Activated T-cell treated with anti-CD3 and anti-CD28 coated beads, Interleukin-2, amount 50 U/mL, for 72 hours (primary cell): ENCODE measurements around the gene GIPC3. TPM values are rescaled to one million over a fixed set of nuclear protein-coding genes. Genes with fewer than 3 reads are reported as not detected.

ENCODE experiments used
- ATAC-seq, 2 donors: fragments of 150-1000 bp; cut with Tn5 transposase; replicated peaks in 1 of 2; 2 replicates each; pipeline ENCODE4 v1.10.0; 2021; ENCODE audit warnings: moderate library complexity in 2 of 2, mild to moderate bottlenecking in 1 of 2
- DNase-seq, 2 donors: peaks; one replicate each; pipeline ENCODE4 v3.0.0; 2021 to 2022; ENCODE audit warnings: mixed read lengths in 1 of 2
- H3K27ac Mint-ChIP-seq: one replicate; pipeline ENCODE4 v1.8.0; 2022; ENCODE audit warnings: mild to moderate bottlenecking, moderate library complexity, mixed read lengths
- H3K27me3 Mint-ChIP-seq: one replicate; pipeline ENCODE4 v1.8.0; 2022; ENCODE audit warnings: low read depth, mixed read lengths
- H3K36me3 Mint-ChIP-seq, 2 donors: one replicate each; pipeline ENCODE4 v1.8.0; 2022; ENCODE audit warnings: mixed read lengths in 2 of 2, mild to moderate bottlenecking in 1 of 2; ENCODE audit not compliant: insufficient read depth in 2 of 2
- H3K4me1 Mint-ChIP-seq: one replicate; pipeline ENCODE4 v1.8.0; 2022; ENCODE audit warnings: low read depth, mixed read lengths
- H3K4me3 Mint-ChIP-seq, 2 donors: one replicate each; pipeline ENCODE4 v1.8.0; 2022; ENCODE audit warnings: mild to moderate bottlenecking in 2 of 2, mixed read lengths in 2 of 2, moderate library complexity in 2 of 2
- H3K9me3 Mint-ChIP-seq, 2 donors: one replicate each; pipeline ENCODE4 v1.8.0; 2022; ENCODE audit warnings: mixed read lengths in 2 of 2
- total RNA-seq, 2 donors: library from RNA; stranded (reverse); gene quantifications; one replicate each; pipeline ENCODE4 v1.2.3, GENCODE V29; 2022

GIPC3 gene
- total RNA-seq, 2 donors from 2014 or later = 0.65 to 1.1 TPM

GRCh38 chr19:3606690-3607289 is 21.5 kb downstream of the GIPC3 start, which contains the start of gene TBXA2R:
TSS of gene TBXA2R (minus strand) at chr19:3606875. CDS start at chr19:3600634, 6,241 bp downstream.
- no peaks in the 10 kb centered on the region for H3K9me3 Mint-ChIP-seq

DNA sequence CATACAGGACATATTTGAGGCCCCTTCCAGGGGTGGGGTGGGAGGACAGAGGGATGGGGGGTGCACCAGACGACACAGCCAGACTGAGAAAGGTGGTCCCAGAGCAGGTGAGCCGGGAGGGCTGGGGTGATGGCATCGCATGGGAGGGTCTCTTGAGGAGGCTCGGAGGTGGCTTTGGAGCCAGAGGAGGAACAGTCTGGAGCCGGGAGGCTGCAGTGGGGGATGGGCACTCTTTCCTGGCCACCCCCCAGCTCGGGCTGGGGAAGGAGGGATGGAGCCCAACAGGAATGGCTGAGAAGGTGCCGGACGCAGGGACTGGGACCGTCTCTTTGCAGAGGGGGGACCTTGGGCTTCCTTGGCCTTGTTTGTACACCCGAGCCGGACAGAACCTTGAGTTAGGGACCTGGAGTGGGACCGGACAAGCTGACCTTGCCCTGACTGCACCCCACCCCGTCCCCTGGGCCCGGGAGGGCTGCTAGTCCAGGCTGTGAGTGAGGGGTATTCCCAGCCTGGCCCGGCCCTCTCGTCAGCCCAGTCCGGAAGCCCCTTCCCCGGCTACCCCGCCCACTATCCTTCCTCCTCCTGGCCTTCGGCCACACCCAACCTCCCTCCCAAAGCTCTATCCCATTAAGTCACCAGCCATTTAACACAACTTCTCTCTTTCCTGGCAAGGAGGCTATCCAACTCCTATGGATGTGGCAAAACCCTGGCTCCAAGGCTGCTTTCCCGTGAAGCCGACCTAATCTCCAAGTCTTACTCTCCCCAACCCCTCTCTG is 22.2 kb downstream of the GIPC3 start:
- no peak for ATAC-seq
- no peak for DNase-seq
- H3K4me3 Mint-ChIP-seq = peak overlapping the region; percentile 11 to 66

More at GRCh38 chr19:3606690-3607289, 21.5 kb downstream of the GIPC3 start, which contains the start of gene TBXA2R:
- Mint-ChIP-seq H3K4me3 (peak within 1 kb of the TSS in 1 of 2 donors; percentile 52), H3K4me1 (peaks cover 7% of the 10 kb centered on the region), H3K27me3 (peaks cover 6% of the 10 kb centered on the region), H3K27ac (no peak within 1 kb of the TSS), H3K36me3 (peaks cover 0 to 3% of the 10 kb centered on the region in 2 donors)
- DNase-seq (peak; percentile 71 to 77), ATAC-seq (peak; percentile 65)

DNA sequence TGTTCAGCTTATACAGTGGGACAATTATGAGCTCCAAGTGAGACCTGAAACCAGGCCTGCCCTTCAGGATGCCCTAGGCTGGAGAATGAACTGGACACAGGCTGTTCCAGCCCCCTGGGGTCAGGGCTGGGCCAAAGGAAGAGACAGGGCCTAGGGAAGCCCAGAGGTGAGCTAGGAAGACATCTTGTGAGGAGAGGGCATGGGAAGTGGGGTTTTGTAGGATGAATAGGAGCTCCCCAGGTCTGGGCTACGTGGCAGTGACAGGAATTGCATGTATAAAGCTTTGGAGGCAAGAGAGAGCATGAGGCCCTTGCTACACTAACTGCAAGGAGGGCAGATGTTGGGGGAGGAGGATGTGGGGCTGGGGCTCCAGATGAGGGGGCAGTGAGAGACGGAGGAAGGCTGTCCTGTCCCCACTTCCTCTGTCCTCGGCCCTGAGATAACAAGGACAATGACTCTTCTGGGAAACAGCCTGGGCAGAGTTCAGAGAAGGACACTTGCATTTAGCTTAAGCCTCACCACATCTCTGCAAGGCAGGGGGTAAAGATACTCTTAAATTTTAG is 22.9 kb downstream of the GIPC3 start:
- peaks cover 6% of the 10 kb centered on the region for H3K27me3 Mint-ChIP-seq
- peaks cover 7% of the 10 kb centered on the region for H3K4me1 Mint-ChIP-seq
- H3K36me3 Mint-ChIP-seq = peaks cover 0 to 6% of the 10 kb centered on the region in 2 donors
- H3K4me3 Mint-ChIP-seq = peak overlapping the region; percentile 11 to 66
- H3K27ac Mint-ChIP-seq = no peak overlapping the region
- H3K9me3 Mint-ChIP-seq = no peaks in the 10 kb centered on the region
- no peak for ATAC-seq
- no peak for DNase-seq

More for the DNA sequence above, 22.2 kb downstream of the GIPC3 start:
- Mint-ChIP-seq H3K4me1 (peaks cover 7% of the 10 kb centered on the region), H3K27me3 (peaks cover 6% of the 10 kb centered on the region), H3K27ac (no peak overlapping the region), H3K9me3 (no peaks in the 10 kb centered on the region), H3K36me3 (peaks cover 0 to 6% of the 10 kb centered on the region in 2 donors)

- peaks cover 7% of the 10 kb centered on the region for H3K4me1 Mint-ChIP-seq
- peaks cover 0 to 6% of the 10 kb centered on the region in 2 donors for H3K36me3 Mint-ChIP-seq
- no peaks in the 10 kb centered on the region for H3K9me3 Mint-ChIP-seq
- H3K27me3 Mint-ChIP-seq = peaks cover 6% of the 10 kb centered on the region
- H3K27ac Mint-ChIP-seq = no peak overlapping the region
- ATAC-seq (no peak), DNase-seq (no peak)
- no peak overlapping the region for H3K4me3 Mint-ChIP-seq
Observed at GRCh38 chr19:3608750-3609322, 23.6 kb downstream of the GIPC3 start.

DNA sequence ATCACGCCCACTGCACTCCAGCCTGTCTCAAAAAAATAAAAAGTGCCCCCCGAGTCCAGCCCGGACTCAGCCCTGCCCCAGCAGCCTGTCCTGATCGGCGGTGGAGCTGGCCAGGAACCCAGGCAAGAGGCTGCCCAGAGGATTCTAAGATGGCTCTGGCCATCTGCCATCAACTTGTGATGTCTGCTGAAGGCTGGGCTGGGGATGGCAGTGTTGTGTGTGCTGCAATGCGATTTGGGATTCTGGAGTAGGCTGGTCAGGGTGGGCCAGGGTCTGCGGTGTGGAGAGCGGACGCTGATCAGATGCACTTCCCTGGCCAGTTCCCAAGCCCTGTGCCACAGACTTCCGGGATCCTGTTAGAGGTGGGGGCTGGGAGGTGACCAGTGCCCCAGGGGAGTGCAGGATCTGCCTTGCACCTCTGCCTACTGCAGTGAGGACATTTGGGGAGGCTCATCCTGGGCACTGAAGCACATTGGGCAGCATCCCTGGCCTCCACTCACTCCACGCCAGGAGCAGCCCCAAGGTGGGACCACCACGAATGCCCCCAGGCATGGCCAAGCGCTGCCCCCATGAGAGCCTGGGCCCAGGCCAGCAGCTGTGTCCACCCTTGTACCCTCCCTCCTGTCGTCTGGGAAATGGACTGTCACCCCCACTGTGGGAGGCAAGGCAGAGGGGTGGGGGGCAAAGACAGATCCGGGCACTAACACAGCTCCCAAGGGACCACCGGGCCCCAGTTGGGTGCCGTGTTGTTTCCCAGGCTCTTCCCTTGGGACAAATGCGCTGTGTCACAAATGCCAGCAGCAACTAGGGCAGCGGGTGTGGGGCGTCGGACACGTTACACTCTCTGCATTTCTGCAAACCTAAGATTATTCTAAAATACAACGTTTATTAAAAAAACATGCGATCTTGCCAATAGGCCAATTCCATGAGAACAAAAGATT is 24.8 kb downstream of the GIPC3 start:
- ATAC-seq (no peak), DNase-seq (no peak)
- Mint-ChIP-seq H3K27me3 (peaks cover 6% of the 10 kb centered on the region), H3K4me3 (no peak overlapping the region), H3K27ac (no peak overlapping the region), H3K4me1 (peaks cover 7% of the 10 kb centered on the region), H3K36me3 (peaks cover 0 to 6% of the 10 kb centered on the region in 2 donors), H3K9me3 (no peaks in the 10 kb centered on the region)

DNA sequence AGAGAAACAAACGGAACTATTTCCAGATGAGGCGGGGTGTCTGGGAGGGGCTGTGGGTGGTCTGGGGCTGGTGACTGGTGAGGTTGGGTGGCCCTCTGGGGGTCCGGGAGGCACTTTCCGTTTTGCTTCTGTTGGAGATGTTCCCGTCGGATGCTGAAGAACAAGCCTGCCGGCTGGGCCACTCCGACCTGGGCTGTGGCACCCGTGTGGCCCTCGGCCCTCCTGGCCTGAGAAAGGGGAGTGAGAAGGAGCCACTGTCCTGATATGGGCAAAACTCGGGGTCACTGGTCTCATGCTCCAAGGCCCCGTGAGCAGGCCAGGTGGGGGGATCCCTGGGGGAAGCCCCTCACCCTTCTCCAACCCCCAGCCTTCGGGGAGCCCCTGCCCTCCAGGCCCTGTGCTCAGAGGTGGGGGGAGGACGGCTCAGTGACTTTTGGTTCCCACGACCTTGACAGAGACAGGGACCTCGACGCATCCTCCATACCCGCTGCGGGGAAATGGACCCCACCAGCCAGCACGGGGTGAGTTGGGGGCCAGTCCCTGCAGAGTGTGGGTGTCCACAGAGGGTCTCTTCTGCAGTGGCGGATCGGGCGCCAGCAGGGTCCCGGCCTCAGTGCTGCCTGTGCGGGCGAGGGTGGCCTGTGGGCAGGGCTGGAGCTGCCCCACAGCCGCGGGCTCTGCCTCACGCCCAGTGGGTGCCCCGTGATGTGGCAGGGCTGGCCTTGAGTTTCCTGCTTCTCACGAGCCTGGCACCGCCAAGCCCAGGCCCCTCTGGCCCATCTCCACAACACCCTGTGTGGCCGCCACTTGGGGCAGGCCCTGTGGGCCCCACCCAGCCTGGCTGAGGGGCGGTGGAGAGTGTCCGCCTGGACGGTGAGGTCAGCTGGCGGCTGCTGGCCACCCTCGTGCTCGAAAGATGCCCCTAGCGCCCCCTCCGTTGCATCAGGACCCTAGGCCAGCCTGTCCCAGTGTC is 25.8 kb downstream of the GIPC3 start:
- Mint-ChIP-seq H3K4me3 (no peak overlapping the region), H3K9me3 (no peaks in the 10 kb centered on the region), H3K36me3 (peaks cover 0 to 6% of the 10 kb centered on the region in 2 donors), H3K27ac (no peak overlapping the region), H3K27me3 (peaks cover 6% of the 10 kb centered on the region), H3K4me1 (peaks cover 7% of the 10 kb centered on the region)
- ATAC-seq (no peak), DNase-seq (no peak)

- DNase-seq = no peak
- Mint-ChIP-seq H3K9me3 (no peaks in the 10 kb centered on the region), H3K4me1 (peaks cover 7% of the 10 kb centered on the region), H3K36me3 (peaks cover 0 to 6% of the 10 kb centered on the region in 2 donors), H3K27ac (no peak overlapping the region), H3K27me3 (peaks cover 6% of the 10 kb centered on the region), H3K4me3 (no peak overlapping the region)
- ATAC-seq = no peak
Observed at GRCh38 chr19:3611841-3612240, 26.6 kb downstream of the GIPC3 start.

DNA sequence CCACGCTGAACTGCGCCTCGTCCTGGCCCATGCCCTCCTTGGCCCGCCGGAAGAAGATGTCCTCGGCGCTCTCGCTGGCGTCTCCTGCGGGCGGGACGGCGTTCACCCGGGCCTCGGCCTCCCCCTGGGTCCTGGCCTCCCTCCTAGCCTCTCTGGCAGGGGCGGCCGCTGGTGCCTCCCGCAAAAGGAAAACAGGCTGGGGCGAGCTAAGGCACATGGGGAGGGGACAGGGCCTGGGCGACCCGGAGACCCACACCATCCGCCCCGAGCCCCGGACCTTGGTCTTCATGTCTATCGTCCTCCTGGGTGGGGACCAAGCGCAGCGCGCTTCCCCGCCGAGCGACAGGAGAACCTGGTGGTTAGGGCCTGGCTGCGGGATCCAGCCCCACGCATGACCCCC is 27.1 kb downstream of the GIPC3 start:
- H3K27ac Mint-ChIP-seq = no peak overlapping the region
- DNase-seq (no peak), ATAC-seq (no peak)
- H3K4me1 Mint-ChIP-seq = peaks cover 10% of the 10 kb centered on the region
- no peaks in the 10 kb centered on the region for H3K9me3 Mint-ChIP-seq
- peaks cover 0 to 7% of the 10 kb centered on the region in 2 donors for H3K36me3 Mint-ChIP-seq
- H3K4me3 Mint-ChIP-seq = no peak overlapping the region
- peaks cover 6% of the 10 kb centered on the region for H3K27me3 Mint-ChIP-seq

DNA sequence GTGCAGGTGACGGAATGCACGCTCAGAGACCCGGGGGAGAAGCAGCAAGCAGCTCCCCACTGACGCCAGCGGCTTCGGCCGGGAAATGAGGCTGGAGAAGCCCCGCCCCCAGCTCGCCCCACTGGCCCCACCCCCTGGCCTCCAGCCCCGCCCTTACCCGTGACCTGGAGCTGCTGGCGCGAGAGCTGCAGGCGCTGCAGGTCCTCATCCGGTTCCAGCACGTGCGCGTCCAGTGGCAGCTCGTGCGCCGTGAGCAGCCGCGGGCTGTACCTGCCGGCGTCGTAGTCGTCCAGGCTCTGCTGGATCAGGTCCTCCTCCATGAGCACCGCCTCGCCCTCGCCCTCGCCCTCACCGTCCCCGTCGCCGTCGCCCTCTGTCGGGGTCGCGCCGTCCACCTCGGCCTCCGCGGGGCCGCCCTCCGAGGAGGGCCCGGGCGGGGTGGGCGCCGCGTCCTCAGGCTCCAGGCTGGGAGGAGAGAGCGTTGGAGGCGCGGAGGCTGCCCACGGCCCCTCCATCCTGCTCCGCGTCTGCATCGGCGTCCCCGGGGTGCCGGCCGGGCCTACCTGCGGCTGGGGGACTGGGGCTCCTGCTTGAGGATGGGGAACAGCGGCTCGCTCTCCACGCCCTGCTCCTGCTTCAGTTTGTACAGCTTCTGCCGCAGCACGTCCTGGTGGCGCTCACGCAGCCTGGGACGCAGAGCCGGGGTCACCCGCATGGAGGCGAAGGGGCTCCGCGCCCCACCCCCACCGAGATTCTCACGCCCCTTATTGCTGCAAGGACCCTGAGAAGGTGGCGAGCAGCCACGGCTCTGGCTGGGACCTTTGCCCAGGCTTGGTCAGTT is 27.8 kb downstream of the GIPC3 start:
- no peak for DNase-seq
- ATAC-seq = no peak
- H3K36me3 Mint-ChIP-seq = peaks cover 0 to 7% of the 10 kb centered on the region in 2 donors
- no peak overlapping the region for H3K4me3 Mint-ChIP-seq
- peaks cover 2% of the 10 kb centered on the region for H3K27me3 Mint-ChIP-seq
- H3K4me1 Mint-ChIP-seq = peaks cover 13% of the 10 kb centered on the region
- no peaks in the 10 kb centered on the region for H3K9me3 Mint-ChIP-seq
- H3K27ac Mint-ChIP-seq = no peak overlapping the region

- peaks cover 11% of the 10 kb centered on the region for H3K4me1 Mint-ChIP-seq
- H3K9me3 Mint-ChIP-seq = no peaks in the 10 kb centered on the region
- peaks cover 0 to 6% of the 10 kb centered on the region in 2 donors for H3K36me3 Mint-ChIP-seq
- no peak overlapping the region for H3K27ac Mint-ChIP-seq
- DNase-seq (no peak), ATAC-seq (no peak)
- H3K4me3 Mint-ChIP-seq = no peak overlapping the region
- no peaks in the 10 kb centered on the region for H3K27me3 Mint-ChIP-seq
Observed at GRCh38 chr19:3613818-3614661, 28.8 kb downstream of the GIPC3 start.
